Measurements from ENCODE around the gene IGSF21.
A peak's percentile ranks its signal among the peaks of the same experiment; 100 is the strongest.

IGSF21 gene

DNA sequence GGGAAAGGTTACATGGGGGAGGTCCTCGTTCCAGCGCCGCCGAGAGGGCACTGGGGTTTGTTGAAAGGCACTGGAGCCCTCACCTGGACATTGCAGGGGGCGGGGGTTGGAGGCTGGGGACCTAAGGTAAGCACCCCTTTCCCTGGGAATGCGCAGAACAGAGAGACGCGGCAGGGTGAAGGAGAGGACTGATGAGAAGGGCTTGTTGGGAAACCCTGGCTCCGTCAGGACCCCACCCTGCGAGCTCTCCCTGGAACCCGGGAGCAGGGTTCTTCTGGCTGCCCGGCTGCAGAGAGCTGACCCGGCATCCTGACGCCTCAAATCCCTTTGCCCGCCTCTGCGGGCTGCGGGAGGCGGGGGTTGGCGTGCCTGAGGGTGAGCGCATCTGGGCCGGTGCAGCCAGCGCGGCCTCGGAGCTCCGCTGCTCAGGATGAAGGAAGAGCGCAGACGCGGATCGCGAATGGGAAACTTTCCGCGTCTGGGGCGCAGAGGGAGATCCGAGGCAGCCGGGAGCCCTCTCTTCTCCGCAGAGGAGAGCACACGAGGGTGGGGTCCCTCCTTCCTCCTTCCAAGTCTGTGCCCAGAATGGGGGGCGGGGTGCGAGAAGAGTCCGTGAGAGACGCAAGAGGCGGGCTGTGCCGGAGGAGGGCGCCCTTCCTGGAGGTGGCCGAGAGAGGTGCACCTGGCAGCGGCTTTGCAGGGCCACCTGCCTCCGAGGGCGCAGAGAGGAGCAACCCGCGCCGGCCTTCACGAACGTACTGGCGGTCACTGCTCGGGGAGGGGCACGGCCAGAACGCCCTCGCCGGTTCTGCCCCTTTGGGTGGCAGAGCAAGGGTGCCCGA lies 2.4 kb downstream of the IGSF21 start:
- H3K4me3 ChIP-seq (ENCODE audit: low read depth, low read length), result peak overlapping the region; percentile 59
- peaks cover 94% of the 10 kb centered on the region for H3K27me3 ChIP-seq (ENCODE audit: control insufficient read depth, insufficient read depth, low read length)
- no peaks in the 10 kb centered on the region for H3K36me3 ChIP-seq (ENCODE audit: control insufficient read depth, insufficient read depth, low read length)
- H3K9me3 ChIP-seq (ENCODE audit: control insufficient read depth, insufficient read depth, low read depth, low read length), result no peaks in the 10 kb centered on the region
- H3K9ac ChIP-seq (ENCODE audit: low read length), result no peak overlapping the region
- H3K4me1 ChIP-seq (ENCODE audit: control insufficient read depth, insufficient read depth, low read length), result peaks cover 36% of the 10 kb centered on the region
- no peak overlapping the region for H3K27ac ChIP-seq (ENCODE audit: low read depth, low read length)

DNA sequence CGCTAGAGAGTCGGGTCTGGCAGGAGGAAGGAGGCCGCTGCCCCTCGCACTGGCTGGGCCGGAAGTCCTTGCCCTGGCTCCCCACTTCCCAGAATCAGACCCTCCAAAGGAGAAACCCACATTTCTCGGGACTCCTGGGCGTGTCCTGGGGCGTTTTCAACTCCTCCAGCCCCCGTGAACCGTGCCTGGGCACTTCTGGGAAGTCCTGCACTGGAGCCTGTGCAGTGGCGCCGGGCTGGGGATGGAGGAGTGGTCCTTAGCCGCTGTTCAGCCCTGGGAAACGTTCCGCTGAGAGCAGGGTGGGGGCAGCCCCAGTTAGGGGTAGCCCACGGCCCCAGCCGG lies 3.0 kb downstream of the IGSF21 start:
- peaks cover 94% of the 10 kb centered on the region for H3K27me3 ChIP-seq (ENCODE audit: control insufficient read depth, insufficient read depth, low read length)
- no peaks in the 10 kb centered on the region for H3K36me3 ChIP-seq (ENCODE audit: control insufficient read depth, insufficient read depth, low read length)
- H3K27ac ChIP-seq (ENCODE audit: low read depth, low read length), result no peak overlapping the region
- no peaks in the 10 kb centered on the region for H3K9me3 ChIP-seq (ENCODE audit: control insufficient read depth, insufficient read depth, low read depth, low read length)
- H3K4me1 ChIP-seq (ENCODE audit: control insufficient read depth, insufficient read depth, low read length), result peaks cover 36% of the 10 kb centered on the region
- H3K4me3 ChIP-seq (ENCODE audit: low read depth, low read length), result peak overlapping the region; percentile 59
- H3K9ac ChIP-seq (ENCODE audit: low read length), result no peak overlapping the region

DNA sequence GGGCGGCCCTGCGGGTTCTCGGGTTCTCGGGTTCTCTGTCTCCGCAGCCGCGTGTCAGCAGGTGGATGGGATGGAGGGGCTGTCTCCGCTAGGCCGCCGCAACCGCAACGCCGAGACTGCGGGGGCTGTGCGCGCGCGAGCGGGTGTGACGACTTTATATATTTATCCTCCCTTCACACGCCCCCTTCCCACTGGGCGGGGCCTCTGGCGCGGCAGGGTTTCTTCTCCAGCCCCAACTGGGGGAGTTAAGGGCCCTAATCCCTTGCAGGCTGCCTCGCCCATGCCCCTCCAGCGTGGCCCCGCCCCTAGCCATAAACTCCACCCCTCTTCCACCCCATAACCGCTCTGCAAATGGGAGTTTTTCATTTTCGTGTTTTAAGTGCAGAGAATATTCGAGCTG lies 3.4 kb downstream of the IGSF21 start:
- peaks cover 91% of the 10 kb centered on the region for H3K27me3 ChIP-seq (ENCODE audit: control insufficient read depth, insufficient read depth, low read length)

DNA sequence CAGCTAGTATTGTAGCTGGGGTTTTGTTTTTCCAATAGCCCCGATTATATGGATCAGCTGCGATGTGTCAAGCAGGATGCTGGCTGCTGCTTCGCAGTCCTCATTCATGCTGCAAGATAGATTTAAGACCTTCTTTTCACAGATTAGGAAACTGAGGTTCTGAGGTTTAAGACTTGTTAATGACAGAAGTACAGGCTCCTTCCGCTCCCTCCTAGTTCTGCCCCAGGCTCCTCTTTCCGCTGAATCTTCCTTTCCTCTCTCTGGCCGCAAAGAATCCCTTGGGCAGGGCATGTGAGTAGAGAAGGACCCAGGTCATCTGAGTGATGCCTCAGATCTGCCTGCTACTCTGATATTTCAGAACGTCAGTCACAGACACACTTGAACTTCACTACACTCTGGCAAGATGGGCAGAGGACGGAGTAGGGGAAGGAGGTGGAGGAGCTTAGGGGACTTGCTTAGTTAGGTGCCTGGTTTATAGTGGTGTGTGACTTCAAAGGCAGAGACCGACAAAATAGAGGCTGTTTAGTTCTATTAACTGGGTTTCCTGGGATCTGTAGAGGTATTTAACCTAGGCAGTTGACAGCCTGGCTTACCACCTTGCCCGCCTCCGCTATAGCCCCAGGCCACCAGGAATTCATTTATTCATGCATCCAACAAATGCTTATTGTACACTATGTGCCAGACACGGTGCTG lies 4.2 kb downstream of the IGSF21 start:
- peak overlapping the region; percentile 59 for H3K4me3 ChIP-seq (ENCODE audit: low read depth, low read length)

More for the DNA sequence above, 3.4 kb downstream of the IGSF21 start:
- H3K27ac ChIP-seq (ENCODE audit: low read depth, low read length), result no peak overlapping the region
- H3K4me3 ChIP-seq (ENCODE audit: low read depth, low read length), result peak overlapping the region; percentile 59
- H3K9me3 ChIP-seq (ENCODE audit: control insufficient read depth, insufficient read depth, low read depth, low read length), result no peaks in the 10 kb centered on the region
- no peak overlapping the region for H3K9ac ChIP-seq (ENCODE audit: low read length)
- peaks cover 36% of the 10 kb centered on the region for H3K4me1 ChIP-seq (ENCODE audit: control insufficient read depth, insufficient read depth, low read length)
- no peaks in the 10 kb centered on the region for H3K36me3 ChIP-seq (ENCODE audit: control insufficient read depth, insufficient read depth, low read length)

DNA sequence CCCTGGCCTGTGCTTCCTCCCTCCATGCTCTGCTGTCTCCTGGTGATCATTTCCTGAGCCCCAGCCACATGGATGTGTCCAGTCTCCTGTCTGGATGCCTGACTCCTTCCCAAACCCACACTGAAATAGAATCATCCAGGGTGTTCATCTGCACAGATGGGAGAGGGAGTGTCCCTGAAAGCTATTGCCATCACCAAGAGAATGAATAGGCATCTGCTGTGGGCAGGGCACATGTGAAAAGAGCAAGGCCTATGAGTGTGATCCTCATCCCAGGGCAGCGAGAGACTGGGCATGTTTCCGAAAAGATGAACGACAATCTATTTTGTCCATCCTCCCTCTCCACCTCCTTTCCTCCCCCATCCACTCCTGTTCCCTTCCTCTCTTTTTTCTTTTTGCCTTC lies 5.0 kb downstream of the IGSF21 start:
- Histone ChIP-seq H3K27ac (ENCODE audit: low read depth, low read length) (no peak overlapping the region), H3K36me3 (ENCODE audit: control insufficient read depth, insufficient read depth, low read length) (no peaks in the 10 kb centered on the region), H3K4me1 (ENCODE audit: control insufficient read depth, insufficient read depth, low read length) (peaks cover 30% of the 10 kb centered on the region), H3K9me3 (ENCODE audit: control insufficient read depth, insufficient read depth, low read depth, low read length) (no peaks in the 10 kb centered on the region), H3K9ac (ENCODE audit: low read length) (no peak overlapping the region), H3K4me3 (ENCODE audit: low read depth, low read length) (no peak overlapping the region), H3K27me3 (ENCODE audit: control insufficient read depth, insufficient read depth, low read length) (peaks cover 92% of the 10 kb centered on the region)

More for the DNA sequence above, 4.2 kb downstream of the IGSF21 start:
- no peak overlapping the region for H3K9ac ChIP-seq (ENCODE audit: low read length)
- H3K27me3 ChIP-seq (ENCODE audit: control insufficient read depth, insufficient read depth, low read length), result peaks cover 92% of the 10 kb centered on the region
- no peak overlapping the region for H3K27ac ChIP-seq (ENCODE audit: low read depth, low read length)
- H3K9me3 ChIP-seq (ENCODE audit: control insufficient read depth, insufficient read depth, low read depth, low read length), result no peaks in the 10 kb centered on the region
- H3K36me3 ChIP-seq (ENCODE audit: control insufficient read depth, insufficient read depth, low read length), result no peaks in the 10 kb centered on the region
- H3K4me1 ChIP-seq (ENCODE audit: control insufficient read depth, insufficient read depth, low read length), result peaks cover 35% of the 10 kb centered on the region

DNA sequence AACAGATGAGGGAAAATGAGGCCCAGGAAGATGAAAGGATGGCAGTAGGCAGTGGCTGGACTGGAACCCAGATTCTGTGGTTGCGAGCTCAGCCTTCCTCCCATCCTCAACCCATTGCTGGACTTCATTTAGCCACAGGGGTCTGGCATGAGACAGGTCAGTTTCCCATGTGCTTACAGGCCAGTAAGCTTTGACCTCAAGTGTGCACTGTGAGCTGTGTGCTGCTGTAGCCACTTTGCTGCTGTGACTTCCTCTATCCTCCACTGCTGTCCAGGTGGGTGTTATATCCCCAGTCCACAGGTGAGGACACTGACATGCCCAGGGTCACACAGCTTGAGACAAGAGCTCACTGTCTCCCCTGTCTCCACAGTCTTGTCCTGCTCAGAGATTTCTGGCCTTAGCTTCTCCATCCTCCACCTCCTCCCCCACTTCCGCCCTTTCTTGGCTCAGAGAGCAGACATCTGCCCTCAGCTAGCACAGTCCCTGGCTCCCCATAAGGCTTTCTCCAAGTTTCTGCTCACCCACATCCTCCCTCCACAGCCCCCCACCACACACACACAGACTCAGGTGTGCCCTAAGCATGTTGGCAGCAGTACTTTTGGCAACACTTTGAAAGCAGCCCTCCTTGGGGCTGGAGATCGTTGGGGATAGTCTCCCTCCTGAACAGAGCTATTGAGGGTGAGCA lies 7.3 kb downstream of the IGSF21 start:
- H3K27ac ChIP-seq (ENCODE audit: low read depth, low read length), result no peak overlapping the region
- no peak overlapping the region for H3K9ac ChIP-seq (ENCODE audit: low read length)
- no peak overlapping the region for H3K4me3 ChIP-seq (ENCODE audit: low read depth, low read length)
- peaks cover 90% of the 10 kb centered on the region for H3K27me3 ChIP-seq (ENCODE audit: control insufficient read depth, insufficient read depth, low read length)
- H3K36me3 ChIP-seq (ENCODE audit: control insufficient read depth, insufficient read depth, low read length), result no peaks in the 10 kb centered on the region
- peaks cover 19% of the 10 kb centered on the region for H3K4me1 ChIP-seq (ENCODE audit: control insufficient read depth, insufficient read depth, low read length)
- no peaks in the 10 kb centered on the region for H3K9me3 ChIP-seq (ENCODE audit: control insufficient read depth, insufficient read depth, low read depth, low read length)

DNA sequence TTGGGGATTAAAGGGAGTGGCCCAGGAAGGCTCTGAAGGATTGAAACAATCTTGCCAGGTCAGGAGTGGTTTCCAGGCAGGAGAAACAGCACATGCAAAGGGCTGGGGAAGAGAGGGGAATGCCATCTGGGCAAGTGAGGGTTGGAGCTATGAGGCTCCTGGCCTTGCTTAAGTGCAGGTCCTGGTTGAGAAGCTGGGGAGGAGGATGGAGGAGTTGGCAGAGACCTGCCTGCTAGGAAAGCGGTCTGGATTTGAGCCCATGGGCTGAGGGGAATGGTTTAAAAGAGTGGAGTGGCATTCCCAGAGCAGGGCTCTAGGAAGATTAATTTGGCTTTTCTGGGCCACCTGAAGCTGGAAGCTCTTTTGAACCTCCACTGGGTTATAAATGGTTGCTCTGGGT lies 9.2 kb downstream of the IGSF21 start:
- Histone ChIP-seq H3K27ac (ENCODE audit: low read depth, low read length) (no peak overlapping the region), H3K9me3 (ENCODE audit: control insufficient read depth, insufficient read depth, low read depth, low read length) (no peaks in the 10 kb centered on the region), H3K9ac (ENCODE audit: low read length) (no peak overlapping the region), H3K27me3 (ENCODE audit: control insufficient read depth, insufficient read depth, low read length) (peaks cover 86% of the 10 kb centered on the region), H3K36me3 (ENCODE audit: control insufficient read depth, insufficient read depth, low read length) (no peaks in the 10 kb centered on the region), H3K4me3 (ENCODE audit: low read depth, low read length) (no peak overlapping the region), H3K4me1 (ENCODE audit: control insufficient read depth, insufficient read depth, low read length) (peaks cover 9% of the 10 kb centered on the region)

DNA sequence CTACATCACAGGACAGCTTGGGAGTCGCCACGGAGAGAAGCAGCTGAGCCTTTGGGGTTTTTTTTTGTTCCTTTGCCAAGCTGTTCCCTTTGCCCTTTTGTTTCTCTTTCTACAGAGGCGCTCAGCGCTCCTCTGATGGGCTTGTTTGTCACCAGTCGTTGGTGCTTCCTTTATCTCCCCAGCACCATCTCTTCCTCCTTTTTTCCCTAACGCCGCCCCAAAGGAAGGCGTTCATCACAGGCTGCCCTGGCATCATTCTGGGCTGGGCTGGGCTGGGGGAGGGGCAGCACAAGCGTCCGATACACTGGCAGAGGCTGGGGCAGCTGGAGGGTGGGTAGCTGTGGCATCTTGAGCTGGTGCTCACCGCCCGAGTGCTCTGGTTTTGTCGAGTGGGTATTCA lies 10.5 kb downstream of the IGSF21 start:
- Histone ChIP-seq H3K36me3 (ENCODE audit: control insufficient read depth, insufficient read depth, low read length) (no peaks in the 10 kb centered on the region), H3K27me3 (ENCODE audit: control insufficient read depth, insufficient read depth, low read length) (peaks cover 73% of the 10 kb centered on the region), H3K27ac (ENCODE audit: low read depth, low read length) (no peak overlapping the region), H3K4me3 (ENCODE audit: low read depth, low read length) (no peak overlapping the region), H3K9me3 (ENCODE audit: control insufficient read depth, insufficient read depth, low read depth, low read length) (no peaks in the 10 kb centered on the region), H3K4me1 (ENCODE audit: control insufficient read depth, insufficient read depth, low read length) (peaks cover 5% of the 10 kb centered on the region; the same call in 1 of the 2 replicates), H3K9ac (ENCODE audit: low read length) (no peak overlapping the region)

DNA sequence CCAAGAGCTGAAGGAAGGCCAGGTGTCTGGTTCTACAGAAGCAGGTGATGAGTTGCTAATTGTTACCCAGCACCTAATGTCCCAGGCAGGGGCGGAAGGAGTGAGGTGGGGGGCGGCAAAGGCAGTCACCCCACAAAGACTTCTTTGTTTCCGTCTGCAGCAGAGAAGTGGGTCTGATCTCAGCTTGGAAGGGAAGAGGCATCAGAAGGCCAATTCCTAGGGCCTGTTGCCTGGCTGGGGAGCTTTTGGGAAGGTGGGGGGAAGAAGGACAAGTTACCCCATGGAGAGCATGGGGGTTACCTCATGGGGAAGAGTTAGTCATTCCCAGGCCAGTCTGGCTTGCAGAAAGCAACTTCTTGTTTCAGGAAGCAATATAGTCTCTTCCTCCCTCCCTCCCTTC lies 10.9 kb downstream of the IGSF21 start:
- Histone ChIP-seq H3K4me3 (ENCODE audit: low read depth, low read length) (no peak overlapping the region), H3K9me3 (ENCODE audit: control insufficient read depth, insufficient read depth, low read depth, low read length) (no peaks in the 10 kb centered on the region), H3K9ac (ENCODE audit: low read length) (no peak overlapping the region), H3K36me3 (ENCODE audit: control insufficient read depth, insufficient read depth, low read length) (no peaks in the 10 kb centered on the region), H3K4me1 (ENCODE audit: control insufficient read depth, insufficient read depth, low read length) (peaks cover 5% of the 10 kb centered on the region), H3K27ac (ENCODE audit: low read depth, low read length) (no peak overlapping the region), H3K27me3 (ENCODE audit: control insufficient read depth, insufficient read depth, low read length) (peaks cover 70% of the 10 kb centered on the region)

DNA sequence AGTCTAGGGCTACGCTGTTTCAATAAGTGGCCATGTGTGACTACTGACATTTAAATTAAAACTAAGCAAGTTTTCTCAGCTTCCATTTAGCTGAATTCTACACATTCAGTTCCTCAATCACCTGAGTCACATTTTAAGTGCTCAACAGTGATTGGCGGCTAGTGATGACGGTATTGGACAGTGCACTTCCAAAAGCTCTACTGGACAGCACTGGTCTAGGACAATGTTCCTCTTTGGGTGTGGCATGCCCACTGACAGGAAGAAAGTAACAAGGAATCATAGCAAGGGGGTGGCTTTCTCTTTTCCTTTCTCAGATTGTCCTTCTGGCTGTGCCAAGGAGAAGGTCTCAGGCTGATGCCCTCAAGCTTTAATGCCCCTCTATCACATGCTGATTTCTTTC lies 11.7 kb downstream of the IGSF21 start:
- Histone ChIP-seq H3K36me3 (ENCODE audit: control insufficient read depth, insufficient read depth, low read length) (no peaks in the 10 kb centered on the region), H3K4me3 (ENCODE audit: low read depth, low read length) (no peak overlapping the region), H3K9ac (ENCODE audit: low read length) (no peak overlapping the region), H3K27ac (ENCODE audit: low read depth, low read length) (no peak overlapping the region), H3K4me1 (ENCODE audit: control insufficient read depth, insufficient read depth, low read length) (peaks cover 5% of the 10 kb centered on the region), H3K9me3 (ENCODE audit: control insufficient read depth, insufficient read depth, low read depth, low read length) (no peaks in the 10 kb centered on the region), H3K27me3 (ENCODE audit: control insufficient read depth, insufficient read depth, low read length) (peaks cover 62% of the 10 kb centered on the region)
